ENCODE measurements around the gene SP140. TPM values are rescaled to one million over a fixed set of nuclear protein-coding genes. Genes with fewer than 3 reads are reported as not detected.

Gene SP140
- total RNA-seq, 1 donor from 2014 or later = 12.7 TPM

DNA sequence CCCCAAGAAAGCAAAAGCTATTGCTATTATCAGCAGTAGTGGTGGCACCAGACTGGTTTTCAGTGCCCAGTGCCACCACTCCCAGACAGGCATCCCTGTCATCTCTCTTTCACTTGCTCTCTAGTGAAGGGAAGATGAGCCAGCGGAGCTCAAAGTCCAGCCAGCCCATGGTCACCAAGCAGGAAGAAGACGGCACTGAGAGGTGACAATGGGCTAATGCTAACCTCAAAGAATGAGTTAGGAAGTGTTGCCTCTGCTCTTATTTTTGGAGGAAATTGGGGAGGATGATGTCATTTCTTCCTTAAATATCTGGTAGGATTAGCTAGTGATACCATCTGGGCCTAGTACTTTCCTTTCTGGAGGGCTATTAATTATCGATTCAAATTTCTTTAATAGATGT is 1.7 kb downstream of the SP140 start:
- no peak for DNase-seq
- Histone ChIP-seq H3K4me1 (no peaks in the 10 kb centered on the region), H3K36me3 (no peaks in the 10 kb centered on the region), H3K27ac (no peak overlapping the region), H3K27me3 (no peaks in the 10 kb centered on the region), H3K4me3 (peak overlapping the region; percentile 19), H3K9me3 (no peaks in the 10 kb centered on the region)
- ATAC-seq = peak; percentile 22
- TF ChIP-seq, protein P1, sequence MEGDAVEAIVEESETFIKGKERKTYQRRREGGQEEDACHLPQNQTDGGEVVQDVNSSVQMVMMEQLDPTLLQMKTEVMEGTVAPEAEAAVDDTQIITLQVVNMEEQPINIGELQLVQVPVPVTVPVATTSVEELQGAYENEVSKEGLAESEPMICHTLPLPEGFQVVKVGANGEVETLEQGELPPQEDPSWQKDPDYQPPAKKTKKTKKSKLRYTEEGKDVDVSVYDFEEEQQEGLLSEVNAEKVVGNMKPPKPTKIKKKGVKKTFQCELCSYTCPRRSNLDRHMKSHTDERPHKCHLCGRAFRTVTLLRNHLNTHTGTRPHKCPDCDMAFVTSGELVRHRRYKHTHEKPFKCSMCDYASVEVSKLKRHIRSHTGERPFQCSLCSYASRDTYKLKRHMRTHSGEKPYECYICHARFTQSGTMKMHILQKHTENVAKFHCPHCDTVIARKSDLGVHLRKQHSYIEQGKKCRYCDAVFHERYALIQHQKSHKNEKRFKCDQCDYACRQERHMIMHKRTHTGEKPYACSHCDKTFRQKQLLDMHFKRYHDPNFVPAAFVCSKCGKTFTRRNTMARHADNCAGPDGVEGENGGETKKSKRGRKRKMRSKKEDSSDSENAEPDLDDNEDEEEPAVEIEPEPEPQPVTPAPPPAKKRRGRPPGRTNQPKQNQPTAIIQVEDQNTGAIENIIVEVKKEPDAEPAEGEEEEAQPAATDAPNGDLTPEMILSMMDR (IDR thresholded peaks at IDR 0.05) = no peak
- intact Hi-C loops (cut with DNase I) = no loop called here

DNA sequence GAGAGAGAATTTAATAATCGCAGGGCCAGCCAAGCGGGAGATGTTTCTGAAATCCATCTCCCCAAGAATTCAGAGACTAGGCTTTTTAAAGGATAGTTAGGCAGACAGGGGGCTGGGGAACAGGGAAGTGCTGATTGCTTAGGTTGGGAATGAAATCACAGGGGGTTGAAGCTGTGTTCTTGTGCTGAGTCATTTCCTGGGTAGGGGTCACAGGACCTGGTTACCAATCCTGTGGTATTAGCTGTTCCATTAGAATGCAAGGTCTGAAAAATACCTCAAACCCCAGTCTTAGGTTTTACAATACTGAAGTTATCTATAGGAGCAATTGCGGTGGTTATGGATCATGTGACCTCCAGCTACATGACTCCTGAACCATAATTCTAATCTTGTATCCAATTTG is 4.6 kb downstream of the SP140 start:
- no peaks in the 10 kb centered on the region for H3K9me3 ChIP-seq

DNA sequence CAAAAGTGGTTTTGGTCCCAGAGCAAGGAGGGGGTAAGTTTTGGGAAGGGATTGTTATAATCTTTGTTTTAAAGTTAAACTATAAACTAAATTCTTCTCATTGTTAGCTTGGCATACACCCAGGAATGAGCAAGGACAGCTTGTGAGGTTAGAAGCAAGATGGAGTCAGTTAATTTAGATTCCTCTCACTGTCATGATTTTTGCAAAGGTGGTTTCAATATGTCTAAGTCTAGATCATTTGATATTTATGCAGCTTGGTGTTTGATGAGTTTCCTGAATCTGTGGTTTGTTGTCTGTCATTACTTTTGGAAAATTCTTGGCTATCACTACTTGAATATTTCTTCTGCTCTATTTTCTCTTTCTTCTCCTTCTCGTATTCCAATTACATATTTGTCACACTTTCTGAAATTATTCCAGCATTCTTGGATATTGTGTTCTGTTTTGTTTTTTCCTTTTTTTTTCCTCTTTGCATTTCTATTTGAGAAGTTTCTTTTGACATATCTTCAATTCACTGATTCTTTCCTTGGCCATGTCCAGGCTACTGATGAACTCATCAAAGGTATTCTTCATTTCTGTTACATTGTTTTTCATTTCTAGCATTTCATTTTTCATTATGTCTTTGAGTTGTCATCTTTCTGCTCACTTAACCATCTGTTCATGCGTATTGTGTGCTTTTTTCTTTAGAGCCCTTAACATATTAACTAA is 5.1 kb downstream of the SP140 start:
- H3K36me3 ChIP-seq = no peaks in the 10 kb centered on the region
- ATAC-seq (no peak), DNase-seq (no peak)
- H3K9me3 ChIP-seq = no peaks in the 10 kb centered on the region
- intact Hi-C loops (cut with DNase I) = no loop called here
- TF ChIP-seq, protein P1 (IDR thresholded peaks at IDR 0.05) = no peak
- no peak overlapping the region for H3K27ac ChIP-seq
- H3K27me3 ChIP-seq = no peaks in the 10 kb centered on the region
- no peaks in the 10 kb centered on the region for H3K4me1 ChIP-seq
- H3K4me3 ChIP-seq = no peak overlapping the region

More for the DNA sequence above, 4.6 kb downstream of the SP140 start:
- Histone ChIP-seq H3K4me1 (no peaks in the 10 kb centered on the region), H3K27me3 (no peaks in the 10 kb centered on the region), H3K36me3 (no peaks in the 10 kb centered on the region), H3K27ac (no peak overlapping the region), H3K4me3 (no peak overlapping the region)
- intact Hi-C loops (cut with DNase I) = no loop called here
- TF ChIP-seq, protein P1 (IDR thresholded peaks at IDR 0.05) = no peak
- DNase-seq = no peak
- ATAC-seq = peak; percentile 61

DNA sequence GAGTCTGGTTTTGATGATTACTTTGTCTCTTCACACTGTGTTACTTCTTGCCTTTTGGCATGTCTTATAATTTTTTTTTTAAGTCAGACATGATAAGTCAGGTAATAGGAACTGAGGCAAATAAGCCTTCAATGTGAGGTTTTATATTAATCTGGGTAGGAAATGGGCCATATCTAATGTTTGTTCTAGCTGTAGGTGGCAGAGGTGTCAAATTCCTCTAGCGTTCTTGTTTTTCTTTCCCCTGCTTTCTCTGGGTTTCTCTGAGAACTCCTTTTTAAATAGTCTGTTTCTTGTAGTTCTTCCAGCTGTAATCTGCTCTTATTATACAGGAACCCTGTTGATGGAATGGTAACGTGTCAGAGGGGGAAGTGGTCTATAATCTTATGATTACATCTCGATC is 5.7 kb downstream of the SP140 start:
- H3K36me3 ChIP-seq = no peaks in the 10 kb centered on the region
- TF ChIP-seq, protein P1 (IDR thresholded peaks at IDR 0.05) = no peak
- ATAC-seq (no peak), DNase-seq (no peak)
- intact Hi-C loops (cut with DNase I) = no loop called here
- no peaks in the 10 kb centered on the region for H3K4me1 ChIP-seq
- no peak overlapping the region for H3K27ac ChIP-seq
- no peaks in the 10 kb centered on the region for H3K9me3 ChIP-seq
- no peak overlapping the region for H3K4me3 ChIP-seq
- no peaks in the 10 kb centered on the region for H3K27me3 ChIP-seq

DNA sequence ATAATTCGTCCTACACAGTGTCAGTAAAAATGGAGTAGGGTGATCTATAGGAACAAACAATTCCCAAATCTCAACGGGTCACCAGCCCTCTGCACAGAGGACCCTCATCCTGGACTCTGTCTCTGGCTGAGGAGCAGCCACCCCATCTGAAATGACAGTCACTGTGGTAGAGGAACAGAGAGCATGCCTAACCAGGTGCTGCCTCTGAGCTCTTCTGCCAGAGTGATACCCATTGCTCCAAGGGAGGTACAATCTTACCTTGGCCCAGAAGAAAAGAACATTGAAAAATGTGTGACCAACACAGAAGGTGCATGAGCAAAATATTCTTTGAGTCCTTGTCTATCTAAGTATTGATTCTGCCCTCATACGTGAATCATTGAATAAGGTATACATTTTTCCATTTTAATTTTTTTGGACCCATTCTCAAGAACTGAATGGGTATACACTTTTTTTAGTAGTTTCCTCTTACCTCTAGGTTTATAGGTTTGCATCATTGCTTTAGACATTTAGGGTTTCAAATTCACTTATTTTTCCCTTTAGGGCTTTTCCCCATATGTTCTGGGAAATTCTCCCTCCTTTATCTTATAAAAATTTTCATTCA is 8.7 kb downstream of the SP140 start:
- ATAC-seq (no peak), DNase-seq (no peak)
- Histone ChIP-seq H3K9me3 (no peaks in the 10 kb centered on the region), H3K4me1 (no peaks in the 10 kb centered on the region), H3K4me3 (no peak overlapping the region), H3K27me3 (no peaks in the 10 kb centered on the region), H3K36me3 (peaks cover 4% of the 10 kb centered on the region), H3K27ac (no peak overlapping the region)
- intact Hi-C loops (cut with DNase I) = no loop called here
- TF ChIP-seq, protein P1 (IDR thresholded peaks at IDR 0.05) = no peak
